Keratinocyte (primary cell): ENCODE results near the gene CMTR1. TPM values are rescaled to one million over a fixed set of nuclear protein-coding genes. Genes with fewer than 3 reads are reported as not detected.

Experiments used
- DNase-seq: peaks from one replicate; pipeline ENCODE4 v3.0.0-alpha.2; 2011; ENCODE audit warnings: low read depth, missing footprints, low spot score
- FAIRE-seq: peaks from 2 replicates; lab custom pipeline; 2011; peaks lifted over from hg19 to GRCh38; lab: Jason Lieb, UNC
- H2AFZ ChIP-seq: 2 replicates; pipeline ENCODE4 v1.6.0; 2012; ENCODE audit warnings: low read length, control low read depth, inconsistent platforms; ENCODE audit not compliant: control insufficient read depth
- H3K27ac ChIP-seq: 2 replicates; pipeline ENCODE4 v1.5.1; 2011; ENCODE audit warnings: low read length; ENCODE audit not compliant: control insufficient read depth, insufficient read depth
- H3K27me3 ChIP-seq: 3 replicates; pipeline ENCODE4 v1.6.0; 2011; ENCODE audit warnings: low read length; ENCODE audit not compliant: control insufficient read depth, insufficient read depth; ENCODE audit errors: extremely low read depth
- H3K36me3 ChIP-seq, 2 experiments: 2 replicates in 1 of 2; 3 replicates in 1 of 2; pipeline ENCODE4 v1.5.1; 2011; ENCODE audit warnings: low read length in 2 of 2, mild to moderate bottlenecking in 1 of 2; ENCODE audit not compliant: control insufficient read depth in 2 of 2, insufficient read depth in 2 of 2; ENCODE audit errors: extremely low read depth in 1 of 2
- H3K4me1 ChIP-seq: 3 replicates; pipeline ENCODE4 v1.5.1; 2011; ENCODE audit warnings: low read length; ENCODE audit not compliant: control insufficient read depth, insufficient read depth; ENCODE audit errors: extremely low read depth
- H3K4me2 ChIP-seq: 3 replicates; pipeline ENCODE4 v1.6.0; 2011; ENCODE audit warnings: low read depth, low read length; ENCODE audit not compliant: control insufficient read depth, insufficient read depth; ENCODE audit errors: extremely low read depth
- H3K4me3 ChIP-seq, 3 experiments: fragments of 200-600 bp in 1 of 3; sonication (generic) in 1 of 3; 2 replicates in 2 of 3; 3 replicates in 1 of 3; pipeline ENCODE4 v1.5.1; 2011 to 2016; ENCODE audit warnings: low read length in 3 of 3, mild to moderate bottlenecking in 3 of 3, control low read depth in 2 of 3, inconsistent platforms in 1 of 3, low read depth in 1 of 3, mixed read lengths in 1 of 3, mixed run types in 1 of 3, moderate library complexity in 1 of 3; ENCODE audit not compliant: control insufficient read depth in 2 of 3, insufficient read depth in 2 of 3; ENCODE audit errors: extremely low read depth in 1 of 3
- H3K79me2 ChIP-seq: 2 replicates; pipeline ENCODE4 v1.6.0; 2012; ENCODE audit warnings: low read length; ENCODE audit not compliant: control insufficient read depth, insufficient read depth
- H3K9ac ChIP-seq: 3 replicates; pipeline ENCODE4 v1.6.0; 2011; ENCODE audit warnings: low read length; ENCODE audit not compliant: control insufficient read depth, insufficient read depth; ENCODE audit errors: extremely low read depth
- H3K9me1 ChIP-seq: 3 replicates; pipeline ENCODE4 v1.6.0; 2011; ENCODE audit warnings: low read length; ENCODE audit not compliant: control insufficient read depth, insufficient read depth; ENCODE audit errors: extremely low read depth
- H3K9me3 ChIP-seq: 2 replicates; pipeline ENCODE4 v1.5.1; 2012; ENCODE audit warnings: low read depth, low read length; ENCODE audit not compliant: control insufficient read depth
- H4K20me1 ChIP-seq: 3 replicates; pipeline ENCODE4 v1.6.0; 2011; ENCODE audit warnings: low read length; ENCODE audit not compliant: control insufficient read depth, insufficient read depth; ENCODE audit errors: extremely low read depth
- CTCF ChIP-seq, 3 experiments: IDR thresholded peaks in 1 of 3; conservative IDR thresholded peaks in 1 of 3; optimal IDR thresholded peaks in 1 of 3; 2 replicates in 2 of 3; 3 replicates in 1 of 3; pipeline versions ENCODE3 to v1.5.1; 2011; ENCODE audit warnings: low read length in 3 of 3, mild to moderate bottlenecking in 3 of 3, moderate library complexity in 2 of 3, control low read depth in 1 of 3, inconsistent platforms in 1 of 3; ENCODE audit not compliant: insufficient read depth in 2 of 3; ENCODE audit errors: extremely low read depth in 1 of 3
- EZH2 ChIP-seq: IDR thresholded peaks from one replicate; pipeline ENCODE4 v1.6.1; 2012; ENCODE audit warnings: inconsistent platforms, mild to moderate bottlenecking, low read length, moderate library complexity
- dilution Hi-C: fragments of 300-500 bp; cut with MboI; formaldehyde crosslinking; loops from one replicate; pipeline ENCODE4 v1.7.0; 2020; ENCODE audit warnings: low sequenced_read_pairs; ENCODE audit not compliant: extremely low pct_ligation_motif_present
- polyA plus RNA-seq, 5 experiments: library from polyadenylated mRNA; depleted of rRNA in 3 of 5; stranded (reverse) in 3 of 5; stranded (forward) in 1 of 5; unstranded in 1 of 5; fragments of >200 nt; gene quantifications; 1 replicate in 1 of 5; 2 replicates in 3 of 5; 3 replicates in 1 of 5; pipeline versions ENCODE4 v1.2.1 to v1.2.3, GENCODE V29; 2011 to 2012; ENCODE audit warnings: missing spikeins in 2 of 5, low read depth in 1 of 5, low replicate concordance in 1 of 5

CMTR1 gene
- polyA plus RNA-seq, 1 donor (not counting 4 experiments of a cell fraction or from before 2014, with no cell fraction given) = 24.6 TPM

DNA sequence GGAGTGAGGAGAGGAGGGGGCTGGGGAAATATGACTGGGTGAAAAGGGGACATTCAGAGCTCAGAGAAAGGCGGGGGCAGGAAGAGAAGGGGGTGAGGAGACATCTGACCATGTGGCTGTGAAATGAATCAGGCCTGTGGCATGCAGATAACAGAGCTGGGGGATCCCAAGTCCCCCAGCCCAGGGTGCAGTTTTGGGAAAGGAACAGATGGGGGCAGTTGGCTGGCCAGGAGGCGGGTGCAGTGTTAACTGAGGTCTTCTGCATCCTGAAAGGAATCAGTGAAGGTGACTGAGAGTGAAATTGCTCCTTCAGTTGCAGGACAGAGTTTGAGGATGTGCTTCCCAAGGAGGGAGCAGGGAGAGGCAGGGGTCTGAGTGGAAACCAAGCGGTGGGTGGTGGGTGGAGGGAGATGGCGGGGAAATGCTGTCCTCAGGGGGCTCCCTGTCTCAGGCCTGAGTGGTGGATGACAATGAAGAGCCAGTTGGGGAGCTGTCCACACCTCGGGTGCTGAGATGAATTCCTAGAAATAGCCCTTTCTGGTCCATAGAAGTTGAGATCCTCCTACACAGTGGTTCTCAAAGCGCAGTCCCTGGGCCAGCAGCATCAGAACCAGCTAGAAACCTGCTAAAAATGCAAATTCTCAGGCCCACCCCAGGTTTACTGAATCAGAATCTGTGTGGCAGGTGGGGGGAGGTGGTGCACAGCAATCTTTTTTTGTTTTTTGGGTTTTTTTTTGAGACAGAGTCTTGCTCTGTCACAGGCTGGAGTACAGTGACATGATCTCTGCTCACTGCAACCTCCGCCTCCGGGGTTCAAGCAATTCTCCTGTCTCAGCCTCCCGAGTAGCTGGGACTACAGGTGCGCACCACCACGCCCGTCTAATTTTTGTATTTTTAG is 92.7 kb downstream of the CMTR1 start:
- FAIRE-seq (no peak), DNase-seq (no peak)
- no peak for TF ChIP-seq EZH2
- Histone ChIP-seq H3K9me1 (no peaks in the 10 kb centered on the region), H3K79me2 (no peaks in the 10 kb centered on the region), H3K9ac (no peak overlapping the region), H3K27me3 (peaks cover 8% of the 10 kb centered on the region), H3K27ac (no peak overlapping the region), H2AFZ (no peak overlapping the region), H3K4me1 (peaks cover 10% of the 10 kb centered on the region), H3K4me3 (no peak overlapping the region), H4K20me1 (no peaks in the 10 kb centered on the region), H3K36me3 (no peaks in the 10 kb centered on the region), H3K9me3 (no peaks in the 10 kb centered on the region), H3K4me2 (no peak overlapping the region)
- dilution Hi-C loops = no loop called here

DNA sequence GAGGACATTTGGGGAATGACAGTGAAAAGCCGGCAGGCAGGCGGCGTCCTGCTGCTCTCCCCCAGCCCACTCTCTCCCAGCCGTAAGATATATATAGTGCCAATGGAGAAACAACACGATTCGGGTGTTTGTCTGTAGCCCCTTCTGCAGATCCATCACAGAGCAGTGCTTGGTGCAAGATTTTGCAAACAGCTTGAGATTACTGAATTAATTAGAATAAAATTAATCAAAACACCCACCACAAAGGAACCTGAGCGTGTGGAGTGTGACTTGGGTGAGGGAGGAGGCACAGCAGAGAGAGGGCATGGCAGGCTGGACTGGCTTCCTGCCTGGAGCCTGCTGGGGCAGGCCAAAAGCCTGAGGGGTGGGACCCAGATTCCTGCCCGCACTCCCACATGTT is 95.5 kb downstream of the CMTR1 start:
- Histone ChIP-seq H3K36me3 (no peaks in the 10 kb centered on the region), H3K27me3 (peaks cover 16% of the 10 kb centered on the region), H3K79me2 (no peaks in the 10 kb centered on the region), H3K9ac (no peak overlapping the region), H3K9me3 (no peaks in the 10 kb centered on the region), H3K4me1 (peaks cover 10% of the 10 kb centered on the region), H2AFZ (no peak overlapping the region), H3K4me2 (peak overlapping the region; percentile 18), H3K4me3 (no peak overlapping the region), H4K20me1 (no peaks in the 10 kb centered on the region), H3K27ac (no peak overlapping the region), H3K9me1 (no peaks in the 10 kb centered on the region)
- no peak for DNase-seq
- no peak for TF ChIP-seq EZH2
- TF ChIP-seq CTCF (optimal IDR thresholded peaks at IDR 0.05 in 1 of 3, IDR thresholded peaks at IDR 0.05 in 1 of 3, conservative IDR thresholded peaks at IDR 0.05 in 1 of 3; ENCODE audit: extremely low read depth in 1 of 3, insufficient read depth in 2 of 3, low read length in 3 of 3) = no peak
- no peak for FAIRE-seq
- dilution Hi-C loops = no loop called here
